Progenitor cell of endocrine pancreas (in vitro differentiated cells): ENCODE measurements around the gene SH3D21. TPM values are rescaled to one million over a fixed set of nuclear protein-coding genes. Genes with fewer than 3 reads are reported as not detected.

Experiments used
- DNase-seq: peaks from one replicate; pipeline ENCODE4 v3.0.0; 2021; ENCODE audit warnings: low spot score; ENCODE audit not compliant: unreplicated experiment
- H3K27ac Mint-ChIP-seq: 2 replicates; pipeline ENCODE4 v1.8.0; 2021; ENCODE audit warnings: mild to moderate bottlenecking, moderate library complexity, mixed read lengths
- H3K27me3 Mint-ChIP-seq: 2 replicates; pipeline ENCODE4 v1.8.0; 2021; ENCODE audit warnings: mixed read lengths
- H3K36me3 Mint-ChIP-seq: 2 replicates; pipeline ENCODE4 v1.8.0; 2022; ENCODE audit warnings: mixed read lengths; ENCODE audit not compliant: insufficient read depth
- H3K4me1 Mint-ChIP-seq: 2 replicates; pipeline ENCODE4 v1.8.0; 2021; ENCODE audit warnings: low read depth, mixed read lengths
- H3K4me3 Mint-ChIP-seq: 2 replicates; pipeline ENCODE4 v1.8.0; 2021; ENCODE audit warnings: low read depth, mild to moderate bottlenecking, moderate library complexity, mixed read lengths
- H3K9me3 Mint-ChIP-seq: 2 replicates; pipeline ENCODE4 v1.8.0; 2021; ENCODE audit warnings: low read depth, mixed read lengths
- CTCF ChIP-seq: fragments of 200-600 bp; sonication (generic); IDR thresholded peaks from one replicate; pipeline ENCODE4 v1.5.0; 2021; ENCODE audit warnings: antibody characterized with exemption, mild to moderate bottlenecking; ENCODE audit not compliant: unreplicated experiment
- total RNA-seq: library from RNA; stranded (reverse); gene quantifications from 2 replicates; pipeline ENCODE4 v1.2.1, GENCODE V29; 2021

SH3D21 gene
- total RNA-seq, 1 donor from 2014 or later: 10.6 TPM

GRCh38 chr1:36287595-36287994, 18.6 kb upstream of the SH3D21 start:
- Mint-ChIP-seq H3K27ac (no peak overlapping the region), H3K36me3 (peaks cover 30% of the 10 kb centered on the region), H3K4me3 (no peak overlapping the region)

GRCh38 chr1:36295390-36295789, 10.8 kb upstream of the SH3D21 start:
- no peaks in the 10 kb centered on the region for H3K9me3 Mint-ChIP-seq
- no peak overlapping the region for H3K4me3 Mint-ChIP-seq
- H3K4me1 Mint-ChIP-seq: peaks cover 2% of the 10 kb centered on the region
- no peak for TF ChIP-seq CTCF
- peaks cover 28% of the 10 kb centered on the region for H3K36me3 Mint-ChIP-seq
- no peaks in the 10 kb centered on the region for H3K27me3 Mint-ChIP-seq
- no peak overlapping the region for H3K27ac Mint-ChIP-seq
- no peak for DNase-seq

More at GRCh38 chr1:36287595-36287994, 18.6 kb upstream of the SH3D21 start:
- Mint-ChIP-seq H3K4me1 (peaks cover 3% of the 10 kb centered on the region), H3K27me3 (no peaks in the 10 kb centered on the region), H3K9me3 (no peaks in the 10 kb centered on the region)
- TF ChIP-seq CTCF: no peak
- DNase-seq: no peak

- Mint-ChIP-seq H3K4me3 (no peak overlapping the region), H3K36me3 (peaks cover 28% of the 10 kb centered on the region), H3K27ac (no peak overlapping the region), H3K9me3 (no peaks in the 10 kb centered on the region), H3K4me1 (no peaks in the 10 kb centered on the region), H3K27me3 (no peaks in the 10 kb centered on the region)
- no peak for TF ChIP-seq CTCF
- DNase-seq: no peak
Observed at GRCh38 chr1:36297062-36297461, 9.1 kb upstream of the SH3D21 start.

GRCh38 chr1:36298640-36299039, 7.5 kb upstream of the SH3D21 start:
- Mint-ChIP-seq H3K4me3 (no peak overlapping the region), H3K27ac (no peak overlapping the region), H3K36me3 (peaks cover 31% of the 10 kb centered on the region), H3K9me3 (no peaks in the 10 kb centered on the region), H3K4me1 (no peaks in the 10 kb centered on the region), H3K27me3 (no peaks in the 10 kb centered on the region)
- no peak for DNase-seq
- TF ChIP-seq CTCF: no peak

- H3K4me3 Mint-ChIP-seq: no peak overlapping the region
- H3K27me3 Mint-ChIP-seq: no peaks in the 10 kb centered on the region
- H3K4me1 Mint-ChIP-seq: peaks cover 1% of the 10 kb centered on the region
- H3K36me3 Mint-ChIP-seq: peaks cover 28% of the 10 kb centered on the region
- TF ChIP-seq CTCF: no peak
- no peaks in the 10 kb centered on the region for H3K9me3 Mint-ChIP-seq
- no peak overlapping the region for H3K27ac Mint-ChIP-seq
- DNase-seq: no peak
Observed at GRCh38 chr1:36300526-36300925, 5.6 kb upstream of the SH3D21 start.
